ENCODE measurements around the gene SLC25A41.

DNA sequence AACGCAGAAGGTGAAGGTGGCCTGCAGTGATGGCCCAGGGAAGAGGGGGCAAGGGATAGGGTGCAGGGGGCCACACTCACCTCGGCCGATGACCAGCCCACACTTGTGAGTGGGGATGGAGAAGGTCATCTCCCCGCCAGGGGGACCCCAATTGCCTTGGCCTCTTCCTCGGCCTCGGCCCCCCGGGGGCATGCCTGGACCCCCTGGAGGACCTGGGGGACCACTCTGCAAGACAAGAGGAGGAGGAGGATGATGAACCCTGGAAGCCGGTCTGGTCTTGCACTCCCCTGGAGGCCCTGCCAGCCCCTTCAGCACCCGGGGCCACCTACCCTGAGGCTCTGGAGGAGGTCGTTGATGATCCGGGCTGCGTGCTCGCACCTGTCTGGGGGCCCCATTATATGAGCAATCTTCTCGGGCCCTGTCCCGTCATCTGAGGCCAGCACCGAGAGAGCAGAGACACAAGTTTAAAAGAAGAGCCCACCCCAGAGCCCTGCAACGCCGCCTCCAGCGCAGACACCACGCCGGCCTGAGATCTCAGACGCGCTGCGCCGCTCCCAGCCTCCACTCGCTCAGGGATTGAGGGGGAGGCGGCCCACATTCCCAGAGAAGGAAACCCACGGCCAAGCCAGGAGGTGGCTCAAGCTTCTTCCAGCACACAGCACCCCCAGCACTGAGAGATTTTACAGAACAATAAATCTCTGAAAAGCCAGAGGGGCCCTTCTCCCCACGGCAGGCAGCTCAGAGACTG, 16.7 kb downstream of the SLC25A41 start:
- TF ChIP-seq EZH2 (IDR thresholded peaks at IDR 0.05; ENCODE audit: insufficient read depth, poor library complexity, severe bottlenecking) (no peak), EZH2phosphoT487 (IDR thresholded peaks at IDR 0.05; ENCODE audit: insufficient read depth, low read depth) (no peak)
